Vagina (tissue), 2 donors: Measurements from ENCODE around the gene GCM1. TPM values are rescaled to one million over a fixed set of nuclear protein-coding genes. Genes with fewer than 3 reads are reported as not detected.

Source experiments
- DNase-seq, 2 donors: peaks; one replicate each; pipeline ENCODE4 v3.0.0-alpha.2; 2017; ENCODE audit errors: extremely low spot score in 2 of 2
- H3K27ac ChIP-seq: fragments of 200-600 bp; sonication (generic); one replicate; pipeline ENCODE4 v1.5.1; 2019
- H3K27me3 ChIP-seq: fragments of 200-600 bp; sonication (generic); one replicate; pipeline ENCODE4 v1.5.1; 2019
- H3K36me3 ChIP-seq, 2 donors: fragments of 200-600 bp; sonication (generic); one replicate each; pipeline ENCODE4 v1.5.1; 2017 to 2019
- H3K4me1 ChIP-seq: fragments of 200-600 bp; sonication (generic); one replicate; pipeline ENCODE4 v1.5.1; 2019
- H3K4me3 ChIP-seq, 2 donors: fragments of 200-600 bp; sonication (generic); 1 replicate in 1 of 2; 2 replicates in 1 of 2; pipeline ENCODE4 v1.5.1; 2016 to 2019
- H3K9me3 ChIP-seq: fragments of 200-600 bp; sonication (generic); one replicate; pipeline ENCODE4 v1.5.1; 2019
- CTCF ChIP-seq, 3 experiments: fragments of 450-650 bp in 2 of 3; fragments of 200-600 bp in 1 of 3; sonication (generic) in 1 of 3; IDR thresholded peaks; one replicate each; pipeline ENCODE4 v1.5.1; 2017 to 2019; ENCODE audit warnings: antibody characterized with exemption in 3 of 3, mild to moderate bottlenecking in 2 of 3, moderate library complexity in 2 of 3
- POLR2A ChIP-seq, 2 donors: fragments of 450-650 bp; IDR thresholded peaks; one replicate each; pipeline ENCODE4 v1.6.1; 2017; ENCODE audit warnings: antibody characterized with exemption in 2 of 2, mild to moderate bottlenecking in 2 of 2, moderate library complexity in 2 of 2
- POLR2AphosphoS5 ChIP-seq, 2 donors: sonication (generic); formaldehyde crosslinking; IDR thresholded peaks; one replicate each; pipeline ENCODE4 v1.9.0; 2017; ENCODE audit warnings: antibody characterized with exemption in 2 of 2, mild to moderate bottlenecking in 2 of 2, low read depth in 1 of 2; ENCODE audit not compliant: insufficient read depth in 1 of 2
- intact Hi-C: fragments of 100-400 bp; cut with DNase I; formaldehyde crosslinking; loops from one replicate; pipeline ENCODE4 v1.15.1; 2023
- total RNA-seq: library from RNA; depleted of rRNA; stranded (reverse); fragments of >200 nt; gene quantifications from one replicate; pipeline ENCODE4 v1.2.3, GENCODE V29; 2016

GCM1 gene
- total RNA-seq, 1 donor from 2014 or later, result not detected

GRCh38 chr6:53112871-53113270 is 35.8 kb downstream of the GCM1 start:
- DNase-seq, result no peak
- TF ChIP-seq CTCF (IDR thresholded peaks at IDR 0.05) (no peak), POLR2A (IDR thresholded peaks at IDR 0.05) (no peak), POLR2AphosphoS5 (IDR thresholded peaks at IDR 0.05; ENCODE audit: insufficient read depth in 1 of 2, low read depth in 1 of 2) (no peak)
- Histone ChIP-seq H3K4me3 (no peak overlapping the region), H3K27ac (no peak overlapping the region), H3K9me3 (no peaks in the 10 kb centered on the region), H3K27me3 (no peaks in the 10 kb centered on the region), H3K36me3 (no peaks in the 10 kb centered on the region), H3K4me1 (peaks cover 8% of the 10 kb centered on the region)
- intact Hi-C loops, result no loop called here

- Histone ChIP-seq H3K36me3 (no peaks in the 10 kb centered on the region), H3K27me3 (no peaks in the 10 kb centered on the region), H3K9me3 (no peaks in the 10 kb centered on the region), H3K27ac (no peak overlapping the region), H3K4me1 (peaks cover 8% of the 10 kb centered on the region), H3K4me3 (no peak overlapping the region)
- intact Hi-C loops, result no loop called here
- no peak for TF ChIP-seq POLR2A (IDR thresholded peaks at IDR 0.05)
- TF ChIP-seq CTCF (IDR thresholded peaks at IDR 0.05), result no peak
- no peak for TF ChIP-seq POLR2AphosphoS5 (IDR thresholded peaks at IDR 0.05; ENCODE audit: insufficient read depth in 1 of 2, low read depth in 1 of 2)
- DNase-seq, result no peak
These were observed 36.2 kb downstream of the GCM1 start for GRCh38 chr6:53112404-53112803.

GRCh38 chr6:53111865-53112264 is 36.8 kb downstream of the GCM1 start:
- Histone ChIP-seq H3K4me1 (peaks cover 8% of the 10 kb centered on the region), H3K27ac (no peak overlapping the region), H3K36me3 (no peaks in the 10 kb centered on the region), H3K4me3 (no peak overlapping the region), H3K27me3 (no peaks in the 10 kb centered on the region), H3K9me3 (no peaks in the 10 kb centered on the region)
- TF ChIP-seq POLR2AphosphoS5 (IDR thresholded peaks at IDR 0.05; ENCODE audit: insufficient read depth in 1 of 2, low read depth in 1 of 2) (no peak), CTCF (IDR thresholded peaks at IDR 0.05) (no peak), POLR2A (IDR thresholded peaks at IDR 0.05) (no peak)
- no peak for DNase-seq
- intact Hi-C loops, result no loop called here

- TF ChIP-seq POLR2AphosphoS5 (IDR thresholded peaks at IDR 0.05; ENCODE audit: insufficient read depth in 1 of 2, low read depth in 1 of 2) (no peak), CTCF (IDR thresholded peaks at IDR 0.05) (no peak), POLR2A (IDR thresholded peaks at IDR 0.05) (no peak)
- no peak for DNase-seq
- intact Hi-C loops, result no loop called here
- H3K4me3 ChIP-seq, result no peak overlapping the region
- H3K27me3 ChIP-seq, result no peaks in the 10 kb centered on the region
- no peaks in the 10 kb centered on the region for H3K9me3 ChIP-seq
- no peak overlapping the region for H3K27ac ChIP-seq
- H3K4me1 ChIP-seq, result peaks cover 8% of the 10 kb centered on the region
- H3K36me3 ChIP-seq, result no peaks in the 10 kb centered on the region
These were observed 39.0 kb downstream of the GCM1 start for GRCh38 chr6:53109612-53110011.

- no peak for TF ChIP-seq CTCF (IDR thresholded peaks at IDR 0.05)
- H3K36me3 ChIP-seq, result peaks cover 0 to 5% of the 10 kb centered on the region in 2 donors
- H3K27me3 ChIP-seq, result no peaks in the 10 kb centered on the region
- no peak overlapping the region for H3K27ac ChIP-seq
- DNase-seq, result no peak
- no peak overlapping the region for H3K4me3 ChIP-seq
- intact Hi-C loops, result no loop called here
- H3K4me1 ChIP-seq, result no peaks in the 10 kb centered on the region
- H3K9me3 ChIP-seq, result no peaks in the 10 kb centered on the region
These were observed 41.5 kb downstream of the GCM1 start for GRCh38 chr6:53107091-53107490.
